Measurements from ENCODE around the gene CYP27B1.
A peak's percentile ranks its signal among the peaks of the same experiment; 100 is the strongest.

CYP27B1 gene, protein sequence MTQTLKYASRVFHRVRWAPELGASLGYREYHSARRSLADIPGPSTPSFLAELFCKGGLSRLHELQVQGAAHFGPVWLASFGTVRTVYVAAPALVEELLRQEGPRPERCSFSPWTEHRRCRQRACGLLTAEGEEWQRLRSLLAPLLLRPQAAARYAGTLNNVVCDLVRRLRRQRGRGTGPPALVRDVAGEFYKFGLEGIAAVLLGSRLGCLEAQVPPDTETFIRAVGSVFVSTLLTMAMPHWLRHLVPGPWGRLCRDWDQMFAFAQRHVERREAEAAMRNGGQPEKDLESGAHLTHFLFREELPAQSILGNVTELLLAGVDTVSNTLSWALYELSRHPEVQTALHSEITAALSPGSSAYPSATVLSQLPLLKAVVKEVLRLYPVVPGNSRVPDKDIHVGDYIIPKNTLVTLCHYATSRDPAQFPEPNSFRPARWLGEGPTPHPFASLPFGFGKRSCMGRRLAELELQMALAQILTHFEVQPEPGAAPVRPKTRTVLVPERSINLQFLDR

DNA sequence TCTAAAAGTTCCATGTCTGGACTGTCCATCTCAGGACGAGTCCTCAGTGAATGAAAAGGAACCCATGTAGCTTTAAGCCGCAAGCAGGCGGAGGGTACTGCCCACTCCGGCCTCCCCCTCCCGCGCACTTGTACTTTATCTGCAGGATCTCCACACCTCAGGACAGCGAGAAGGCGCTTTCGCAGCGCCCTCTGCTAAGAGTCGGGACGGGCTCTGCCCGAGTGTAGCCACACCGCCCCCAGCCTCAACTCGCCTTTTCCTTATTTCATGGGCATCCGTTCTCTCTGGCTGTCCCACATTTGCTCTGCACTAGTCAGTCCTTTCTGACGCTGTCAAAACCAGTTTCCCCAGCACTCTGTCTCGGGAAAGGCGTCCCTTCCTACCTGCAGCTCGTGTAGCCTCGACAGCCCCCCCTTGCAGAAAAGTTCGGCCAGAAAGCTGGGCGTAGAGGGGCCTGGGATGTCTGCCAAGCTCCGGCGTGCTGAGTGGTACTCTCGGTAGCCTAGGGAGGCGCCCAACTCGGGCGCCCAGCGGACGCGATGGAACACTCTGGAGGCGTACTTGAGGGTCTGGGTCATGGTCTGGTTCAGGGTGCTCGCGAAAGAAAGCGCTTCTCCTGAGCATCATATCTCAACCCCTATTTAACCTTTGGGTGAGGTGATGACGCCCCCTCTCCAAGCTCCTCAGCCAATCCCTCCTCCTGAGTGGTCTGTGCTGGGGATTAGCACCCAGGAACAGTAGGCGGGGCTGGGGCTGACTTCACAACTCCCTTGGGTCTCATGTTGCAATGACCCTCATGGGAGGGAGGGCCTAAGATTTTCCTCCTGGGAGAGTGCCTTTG is at the start of gene CYP27B1:
TSS of gene CYP27B1 (minus strand) at position 615 of the 841 bp plus-strand sequence. CDS start at position 578, 37 bp downstream.
- no peak for DNase-seq

DNA sequence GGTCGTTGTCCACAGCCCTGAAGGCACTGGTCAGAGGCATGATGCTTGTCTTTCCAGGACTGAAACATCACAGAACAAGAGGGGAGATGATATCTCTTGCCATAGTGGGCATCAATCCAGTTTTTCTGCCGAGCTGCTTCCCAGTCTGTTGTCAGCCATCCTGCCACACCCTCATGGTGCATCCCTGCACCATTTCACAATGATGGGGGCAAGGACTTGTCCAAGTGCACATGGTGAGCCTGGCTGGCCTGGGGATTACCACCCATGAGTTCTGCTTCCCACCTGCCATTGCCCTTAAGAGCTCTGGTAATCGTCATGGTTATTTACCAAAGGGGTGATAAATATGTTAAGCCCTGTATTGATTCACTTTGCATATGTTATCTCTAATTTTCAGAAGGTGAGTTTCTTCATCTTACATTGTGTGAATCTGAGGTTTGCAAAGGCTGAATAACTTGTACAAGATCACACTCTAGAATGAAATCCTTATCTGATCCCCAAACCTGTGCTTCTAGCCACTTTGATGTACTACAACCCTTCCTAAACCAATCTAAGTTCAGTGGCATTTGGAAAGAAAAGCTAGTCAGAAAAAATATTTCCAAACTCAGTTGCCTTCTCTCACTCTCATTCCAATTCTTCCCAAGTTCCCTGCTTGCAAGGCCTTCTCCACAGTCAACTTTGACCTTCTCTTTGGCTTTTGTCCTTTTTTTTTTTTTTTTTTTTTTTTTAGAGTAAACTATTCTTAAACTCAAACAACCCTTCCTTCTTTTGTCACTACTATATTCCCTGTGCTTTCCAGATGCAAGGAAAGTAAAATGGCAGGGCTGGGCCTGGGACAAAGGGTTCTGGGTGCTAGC is 49.4 kb upstream of the CYP27B1 start:
- DNase-seq: no peak

DNA sequence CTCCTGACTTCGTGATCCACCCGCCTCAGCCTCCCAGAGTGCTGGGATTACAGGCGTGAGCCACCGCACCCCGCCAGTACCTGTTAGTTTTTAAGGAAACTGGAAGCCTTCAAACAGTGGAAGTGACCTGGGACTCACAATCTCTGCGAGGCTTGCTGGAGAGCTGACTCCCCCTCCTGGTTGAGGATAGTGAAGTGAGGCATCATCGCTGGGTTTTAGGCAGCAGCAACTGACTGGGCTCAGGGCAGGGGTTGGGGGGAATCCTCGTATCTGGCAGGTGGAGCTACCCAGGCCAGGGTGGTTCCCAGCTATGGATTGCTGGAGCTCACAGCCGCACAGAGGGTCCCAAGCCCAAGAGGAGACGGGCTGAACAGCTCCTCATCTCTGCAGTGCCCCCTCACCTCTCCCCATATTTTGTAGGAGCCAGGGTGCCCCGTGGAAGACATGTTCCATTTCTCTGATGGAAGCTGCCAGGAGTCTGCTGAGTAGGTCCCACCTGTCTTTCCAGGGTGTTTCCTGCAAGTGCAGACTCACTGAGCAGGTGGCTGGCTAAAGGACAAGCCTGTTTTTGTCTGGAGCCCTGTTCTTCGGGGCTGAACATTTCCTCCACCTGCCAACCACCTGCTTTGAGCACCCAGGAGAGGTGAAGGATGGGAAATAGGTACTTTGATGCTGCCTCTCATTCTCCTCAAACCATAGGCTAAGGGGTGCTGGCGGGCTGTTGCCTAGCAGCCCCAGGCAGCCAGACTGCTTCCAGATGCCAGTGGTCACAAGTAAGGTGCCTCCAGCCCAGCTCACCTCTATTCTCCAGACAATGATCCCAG is 48.5 kb upstream of the CYP27B1 start:
- no peak for DNase-seq

DNA sequence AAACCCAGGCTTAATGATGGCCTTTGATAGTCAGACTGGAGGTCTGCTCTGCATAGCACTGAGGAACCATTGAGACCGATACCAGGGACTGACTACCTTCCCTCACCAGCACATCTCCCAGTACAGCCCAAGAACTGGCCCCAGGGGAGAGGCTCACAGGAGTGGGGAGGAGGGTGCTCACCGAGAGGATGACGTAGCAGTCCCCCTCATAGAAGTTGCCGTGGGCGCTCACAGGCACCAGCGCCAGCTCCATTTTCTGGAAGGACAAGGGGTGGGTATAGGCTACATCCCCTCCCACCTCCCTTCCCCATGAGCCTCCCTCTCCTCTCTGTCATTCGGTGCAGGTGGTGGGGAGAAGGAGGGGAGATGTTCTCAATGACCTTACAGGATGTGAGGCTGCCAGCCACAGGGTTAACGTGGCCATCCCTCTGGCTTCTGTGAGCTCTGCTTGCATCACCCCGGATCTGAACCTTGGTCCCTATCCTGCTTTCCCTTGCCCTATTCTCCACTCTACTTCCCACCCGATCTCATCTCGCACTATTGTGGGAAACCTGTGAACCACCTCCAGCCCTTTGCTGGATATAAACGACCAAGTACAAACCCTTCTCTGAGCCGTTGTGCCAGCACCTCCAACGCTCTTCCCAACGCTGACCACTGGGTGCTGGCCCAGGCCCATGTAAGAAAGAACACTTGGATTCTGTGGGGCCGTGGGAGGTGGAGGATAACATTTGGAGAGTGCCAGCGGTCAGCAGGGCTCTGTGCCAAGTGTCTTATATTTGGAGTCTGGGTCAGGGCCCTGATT is 47.3 kb upstream of the CYP27B1 start:
- DNase-seq: no peak

DNA sequence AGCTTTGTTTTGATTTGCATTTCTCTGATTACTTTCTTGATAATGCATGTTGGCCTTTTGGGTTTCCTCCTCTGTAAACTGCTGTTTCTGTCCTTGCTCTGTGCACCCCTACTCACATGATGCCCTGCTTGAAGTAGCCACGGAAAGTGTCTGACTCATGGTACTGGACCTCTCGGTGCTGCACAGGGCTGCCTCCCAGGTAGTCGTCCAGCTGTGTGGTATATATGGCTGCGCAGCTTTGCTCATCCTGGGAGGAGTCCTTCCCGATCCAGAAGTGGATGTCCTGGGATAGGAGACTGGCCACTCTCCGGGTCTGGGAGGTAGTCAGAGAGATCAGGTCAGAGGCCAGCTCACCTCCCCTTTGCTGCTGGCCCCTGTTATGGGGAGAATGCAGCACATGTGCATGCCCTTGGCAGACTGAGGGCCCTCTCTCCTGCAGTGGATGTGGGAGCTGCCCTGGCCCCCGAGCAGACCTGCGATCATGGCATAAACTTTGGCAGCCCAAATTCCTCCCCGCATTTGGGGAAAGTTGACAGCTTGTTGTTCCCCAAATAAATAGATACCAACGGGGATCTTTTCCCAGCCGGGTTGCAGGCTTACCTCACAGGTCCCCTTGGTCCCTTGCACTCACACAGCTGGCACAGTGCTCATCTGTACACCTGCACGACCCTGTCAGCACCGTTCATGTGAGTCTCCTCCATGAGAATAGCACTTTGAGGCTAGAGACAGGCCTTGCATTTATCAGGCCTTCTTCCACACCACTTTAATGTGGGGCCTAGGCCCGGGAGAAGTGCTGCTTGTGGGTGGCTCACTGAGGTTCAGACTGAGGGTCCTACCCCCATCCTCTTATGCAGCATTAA is 46.5 kb upstream of the CYP27B1 start:
- no peak for DNase-seq

DNA sequence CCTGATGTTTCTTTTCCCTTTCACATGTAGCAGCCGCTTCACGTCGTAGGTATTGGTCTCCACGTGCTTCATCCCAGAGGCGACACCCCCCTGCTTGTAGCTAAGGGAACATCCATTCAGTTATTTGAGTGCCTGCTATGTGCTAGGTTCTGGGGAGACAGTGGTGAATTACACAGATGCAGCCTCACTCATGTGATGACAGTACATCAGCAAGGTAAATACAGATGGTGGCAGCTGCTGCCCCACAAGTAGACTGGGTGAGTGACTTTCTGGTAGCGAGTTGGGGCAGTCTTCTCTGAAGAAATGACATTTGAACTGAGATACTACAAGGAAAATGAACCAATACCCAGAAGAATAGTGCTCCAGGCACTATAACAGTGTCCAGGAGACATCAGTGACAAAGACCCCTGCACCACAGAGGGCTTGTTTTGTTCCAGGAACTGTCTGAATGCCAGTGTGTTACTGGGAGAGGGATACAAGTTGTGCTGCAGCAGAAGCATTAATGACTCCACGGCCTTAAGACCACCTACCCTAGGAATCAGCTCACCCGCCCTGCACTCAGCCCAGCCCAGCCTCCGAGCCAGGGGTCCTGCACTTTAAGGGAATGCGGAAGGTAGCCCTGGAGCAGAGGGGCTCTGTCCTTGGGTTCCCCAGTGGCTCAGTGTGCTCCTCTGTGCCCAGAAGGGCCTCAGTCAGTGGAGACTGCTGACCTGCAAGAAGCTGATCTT is 44.3 kb upstream of the CYP27B1 start:
- DNase-seq: no peak

DNA sequence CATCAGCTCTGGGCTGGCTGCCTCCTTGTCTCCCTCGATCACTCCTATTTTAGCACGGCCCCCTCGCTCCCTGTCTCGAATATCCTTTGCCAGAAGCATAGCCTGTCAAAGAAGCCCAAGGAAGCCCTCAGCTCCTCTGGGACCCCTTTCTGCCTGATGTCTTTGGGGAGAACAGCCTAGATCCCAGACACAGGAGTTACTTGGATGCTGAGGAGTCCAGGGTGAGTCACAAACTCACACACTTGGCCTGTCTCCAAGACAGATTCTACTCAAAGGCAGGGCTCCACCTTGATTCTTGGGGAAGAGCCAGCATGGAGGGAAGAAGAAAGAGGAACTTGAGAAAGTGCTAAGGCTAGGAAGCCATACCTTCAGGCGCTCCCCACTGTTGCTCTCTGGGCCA is 43.6 kb upstream of the CYP27B1 start:
- peak; percentile 78 for DNase-seq

DNA sequence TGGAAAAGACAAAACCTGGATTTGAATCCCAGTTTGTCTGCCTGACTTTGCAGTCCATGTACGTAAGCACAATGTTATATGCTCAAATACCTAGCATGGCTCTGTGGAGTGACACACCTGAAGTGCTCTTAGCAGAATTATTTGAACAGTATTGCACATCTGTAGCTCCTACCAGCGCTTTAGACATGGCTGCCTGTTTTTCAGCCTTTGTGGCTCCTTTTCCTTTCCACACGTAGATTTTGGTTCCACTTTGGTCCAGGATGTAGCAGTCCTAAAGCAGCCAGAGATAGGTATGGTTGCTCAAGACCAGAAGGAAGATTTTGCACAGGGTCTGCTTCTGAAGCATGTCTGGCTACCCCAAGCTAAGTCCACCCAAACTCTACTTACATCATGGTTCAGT is 42.5 kb upstream of the CYP27B1 start:
- DNase-seq: no peak

DNA sequence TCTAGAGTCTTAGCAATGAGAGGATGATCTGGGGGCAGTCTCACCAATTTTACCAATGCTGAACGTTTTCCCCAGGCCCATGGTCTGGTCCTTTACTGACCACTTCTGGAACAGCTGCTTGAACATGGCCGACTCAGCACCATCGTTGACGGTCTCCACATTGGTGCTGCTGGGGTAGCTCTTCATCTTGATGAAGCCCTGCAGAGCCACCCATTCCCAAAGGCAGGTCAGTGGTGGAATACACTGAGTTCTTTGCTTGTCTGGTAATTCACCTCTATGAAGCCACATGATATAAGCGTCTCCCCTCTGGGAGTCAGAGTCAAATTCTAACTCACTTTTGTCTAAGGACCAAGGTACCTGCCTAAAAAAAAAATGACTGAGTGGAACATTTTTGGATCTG is 41.5 kb upstream of the CYP27B1 start:
- no peak for DNase-seq

DNA sequence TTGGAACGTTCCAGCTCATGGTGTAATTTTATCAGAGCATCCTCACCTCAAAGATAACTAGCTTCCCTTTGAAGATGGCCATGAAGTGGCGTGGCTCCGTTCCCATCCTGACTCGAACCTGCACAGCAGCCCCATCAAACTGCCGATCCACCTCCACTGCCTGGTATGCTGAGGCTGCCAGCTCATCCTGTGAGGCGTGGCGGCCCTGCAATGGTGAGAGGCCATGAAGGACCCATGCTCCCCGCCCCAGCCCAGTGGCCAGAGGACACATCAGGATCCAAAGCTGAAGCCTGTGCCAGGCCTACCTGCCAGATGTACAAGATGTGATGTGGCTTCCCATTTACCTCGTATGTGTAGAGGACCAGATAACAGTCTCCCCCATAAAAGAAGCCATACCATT is 40.4 kb upstream of the CYP27B1 start:
- DNase-seq: no peak

DNA sequence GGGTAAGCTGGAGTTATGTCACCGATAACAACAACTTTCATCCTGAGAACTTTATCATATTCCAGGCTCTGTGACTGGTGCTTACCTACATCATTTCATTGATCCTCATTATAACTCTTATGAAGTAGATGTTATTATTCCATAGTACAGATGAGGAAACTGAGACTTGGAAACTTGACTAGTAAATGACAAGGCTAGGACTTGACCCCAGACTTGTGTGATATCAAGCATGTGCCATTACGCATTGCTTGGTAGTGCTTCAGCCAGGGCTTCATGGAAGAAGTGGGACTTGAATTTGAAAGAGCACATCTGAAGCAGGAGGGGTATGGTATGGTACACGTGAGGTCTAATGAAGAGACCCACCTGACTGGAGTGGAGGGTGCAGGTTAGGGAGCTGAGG is 39.8 kb upstream of the CYP27B1 start:
- DNase-seq: no peak

DNA sequence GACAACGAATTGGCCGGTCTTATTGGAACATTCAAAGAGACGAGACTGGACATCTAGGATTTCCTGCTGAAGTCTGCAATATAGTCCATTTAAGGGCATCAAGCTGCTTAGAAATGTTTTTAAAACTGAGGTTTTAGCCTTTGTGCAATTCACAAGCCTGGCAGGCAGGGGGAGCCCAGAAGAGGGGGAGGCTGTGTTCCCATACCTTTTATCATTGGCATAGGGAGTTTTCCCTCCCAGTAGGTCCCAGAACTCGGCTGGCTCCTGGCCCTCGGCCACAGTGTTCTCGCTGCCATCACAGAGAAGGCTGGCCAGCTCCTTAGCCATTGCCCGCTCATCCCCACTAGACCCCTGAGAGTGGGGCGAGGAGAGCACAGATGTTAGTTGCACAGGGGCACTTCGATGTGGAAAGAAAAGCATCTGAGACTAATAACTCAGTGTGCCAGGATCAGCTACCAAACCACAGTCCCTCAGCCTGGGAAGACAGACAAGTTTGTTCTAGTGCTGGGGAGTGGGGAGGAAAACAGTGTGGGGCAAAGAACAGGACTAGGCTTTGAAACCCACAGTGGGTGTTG is 36.5 kb upstream of the CYP27B1 start:
- DNase-seq: peak; percentile 45

DNA sequence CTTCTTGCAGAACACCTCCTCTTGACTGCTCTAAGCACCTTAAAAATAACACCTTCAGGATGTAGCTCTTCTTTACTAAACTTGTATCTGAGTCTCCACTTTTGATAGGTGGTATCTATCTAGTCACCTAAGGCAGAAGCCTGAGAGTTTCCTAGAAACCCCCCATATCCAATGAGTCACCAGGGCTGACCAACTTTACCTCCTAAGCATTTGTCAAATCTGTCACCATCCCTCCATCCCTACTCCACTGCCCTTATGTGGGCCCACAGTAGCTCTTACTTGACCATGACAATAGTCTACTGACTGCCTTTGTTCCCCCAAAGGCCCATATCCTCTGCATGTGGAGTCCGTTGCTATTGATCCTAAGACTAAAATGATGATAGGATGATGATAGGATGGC is 35.7 kb upstream of the CYP27B1 start:
- DNase-seq: no peak

DNA sequence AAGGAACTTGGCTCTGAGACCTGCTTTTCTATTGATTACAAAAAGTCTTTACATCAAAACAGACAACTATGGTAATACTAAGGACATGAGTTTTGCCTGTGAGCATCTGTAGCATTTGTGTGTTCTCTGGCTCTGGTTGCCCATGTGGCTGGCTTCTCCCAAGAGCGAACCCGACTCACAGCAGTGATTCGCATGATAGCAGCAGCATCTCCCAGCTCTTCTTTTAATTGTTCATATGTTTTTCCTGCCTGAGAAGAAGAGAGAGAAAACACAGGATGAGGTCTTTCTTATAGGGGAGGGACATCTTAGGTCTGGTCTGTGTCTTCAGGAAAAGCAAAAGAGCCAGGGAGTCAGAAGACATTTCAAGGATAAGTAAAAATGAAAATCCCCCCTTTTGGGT is 34.1 kb upstream of the CYP27B1 start:
- no peak for DNase-seq

DNA sequence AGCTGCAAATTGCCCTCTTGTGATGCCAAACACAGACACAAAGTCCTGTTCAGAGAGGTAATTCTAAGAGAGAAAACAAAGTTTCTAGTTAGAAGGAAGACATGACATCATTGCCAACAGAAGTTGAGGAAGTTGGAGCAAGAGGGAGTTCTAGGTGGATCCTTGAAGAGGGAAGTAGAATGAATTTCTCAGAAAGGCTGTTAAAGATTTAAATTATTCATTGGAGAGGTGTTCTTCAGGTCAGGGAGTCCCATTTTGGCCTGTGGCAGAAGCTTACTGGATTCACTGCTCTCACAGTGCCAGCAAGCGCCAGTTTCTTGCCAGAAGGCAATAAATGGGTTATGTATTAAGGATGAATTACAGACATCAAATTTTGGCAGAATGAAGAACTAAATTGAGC is 31.1 kb upstream of the CYP27B1 start:
- no peak for DNase-seq

DNA sequence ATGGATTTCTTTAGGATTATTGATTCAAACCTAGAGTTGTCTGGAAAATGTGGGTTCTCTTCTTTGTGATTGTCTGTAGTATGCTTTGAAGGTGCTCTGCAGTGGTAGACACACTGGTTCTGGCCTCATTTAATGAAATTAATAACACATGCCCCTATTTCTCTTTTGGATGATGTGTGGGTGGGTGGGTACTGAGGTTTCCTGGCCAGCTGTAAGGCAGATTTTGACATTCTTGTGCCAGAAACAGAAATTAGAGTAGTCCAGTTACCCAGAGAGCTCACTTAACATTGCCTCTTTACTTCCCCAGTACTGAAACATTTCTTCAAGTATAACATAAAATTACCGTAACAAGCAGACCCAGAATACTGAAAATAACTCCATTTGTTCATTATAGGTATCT is 30.1 kb upstream of the CYP27B1 start:
- DNase-seq: no peak

DNA sequence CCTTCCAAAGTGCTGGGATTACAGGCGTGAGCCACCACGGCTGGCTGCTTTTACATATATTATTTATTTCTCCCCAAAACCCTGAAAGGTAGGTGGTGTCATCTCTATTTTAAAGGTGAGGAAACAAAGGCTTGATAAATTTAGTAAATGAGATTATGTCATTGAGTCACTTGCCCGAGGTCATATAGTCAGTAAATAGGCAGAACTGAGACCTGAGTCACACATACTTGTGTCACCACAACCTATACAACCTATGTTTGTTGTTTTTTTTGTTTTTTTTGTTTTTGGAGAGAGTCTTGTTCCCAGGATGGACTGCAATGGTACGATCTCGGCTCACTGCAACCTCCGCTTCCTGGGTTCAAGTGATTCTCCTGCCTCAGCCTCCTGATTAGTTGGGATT is 28.5 kb upstream of the CYP27B1 start:
- DNase-seq: no peak

DNA sequence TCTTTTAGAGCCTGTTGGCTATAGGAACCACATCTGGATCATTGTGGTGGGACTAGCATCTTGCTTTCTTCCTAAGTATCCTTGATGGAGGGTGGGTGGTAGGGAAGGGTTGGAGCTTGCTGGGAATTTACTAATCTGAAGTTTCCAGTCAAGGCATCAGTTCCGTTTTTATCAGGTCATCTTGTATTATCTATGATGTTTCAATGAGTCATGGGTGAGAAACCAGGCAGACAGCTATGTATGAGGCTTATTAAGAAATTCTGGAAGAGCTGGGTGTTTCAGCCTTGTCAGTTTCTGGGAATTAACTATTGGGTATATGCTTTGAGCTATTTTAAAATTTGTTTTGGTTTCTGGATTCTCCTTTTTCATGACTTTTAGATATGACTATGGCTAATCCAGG is 27.0 kb upstream of the CYP27B1 start:
- DNase-seq: no peak

DNA sequence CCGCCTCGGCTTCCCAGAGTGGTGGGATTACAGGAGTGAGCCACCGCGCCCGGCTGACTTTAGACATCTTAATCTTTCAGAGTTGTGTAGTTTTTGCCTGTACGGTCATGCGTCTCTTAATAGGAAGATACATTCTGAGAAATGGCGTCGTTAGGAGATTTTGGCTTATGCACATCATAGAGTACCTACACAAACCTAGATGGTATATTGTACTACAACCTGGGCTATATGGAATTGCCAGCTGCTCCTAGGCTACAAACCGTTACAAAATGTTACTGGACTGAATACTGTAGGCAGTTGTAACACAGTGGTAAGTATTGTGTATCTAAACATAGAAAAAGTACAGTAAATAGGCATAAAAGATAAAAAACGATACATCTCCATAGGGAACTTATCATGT is 17.0 kb upstream of the CYP27B1 start:
- DNase-seq: no peak

Data from RPMI8226 (cell line).